Upper lobe of right lung (tissue), 1 donor: ENCODE measurements around the gene CNN2. TPM values are rescaled to one million over a fixed set of nuclear protein-coding genes. Genes with fewer than 3 reads are reported as not detected.

ENCODE experiments used
- ATAC-seq: fragments of 200-7000 bp; cut with Tn5 transposase; one replicate; pipeline ENCODE4 v1.9.1; 2020; ENCODE audit warnings: mild to moderate bottlenecking, moderate library complexity
- DNase-seq: peaks from one replicate; pipeline ENCODE4 v3.0.0-alpha.2; 2020
- H3K27ac ChIP-seq: fragments of 200-600 bp; one replicate; pipeline ENCODE4 v1.8.0; 2022
- H3K27me3 ChIP-seq: fragments of 200-600 bp; one replicate; pipeline ENCODE4 v1.8.0; 2022; ENCODE audit warnings: mild to moderate bottlenecking
- H3K36me3 ChIP-seq: fragments of 200-600 bp; one replicate; pipeline ENCODE4 v1.8.0; 2022
- H3K4me1 ChIP-seq: fragments of 200-600 bp; one replicate; pipeline ENCODE4 v1.8.0; 2022
- H3K4me3 ChIP-seq: fragments of 200-600 bp; one replicate; pipeline ENCODE4 v1.8.0; 2022; ENCODE audit warnings: mild to moderate bottlenecking
- H3K9me3 ChIP-seq: fragments of 200-600 bp; one replicate; pipeline ENCODE4 v1.8.0; 2022
- CTCF ChIP-seq: fragments of 200-600 bp; IDR thresholded peaks from one replicate; pipeline ENCODE4 v1.8.0; 2022; ENCODE audit warnings: antibody characterized with exemption
- intact Hi-C: fragments of 100-400 bp; cut with DNase I; formaldehyde crosslinking; loops from one replicate; pipeline ENCODE4 v1.11.0; 2022
- total RNA-seq: library from RNA; stranded (reverse); fragmentation: NEBNext Ultra II Directional; extraction: Animal tissue kit (Norgen Biotek cat#: 25700); gene quantifications from one replicate; pipeline ENCODE4 v1.2.1, GENCODE V29; 2021
- donor health status: DM: no; HTN: yes; CAD: no; lungs with severe emphysema.

Gene CNN2
- total RNA-seq, 1 donor from 2014 or later, result 220 TPM

- Histone ChIP-seq H3K36me3 (peaks cover 42% of the 10 kb centered on the region), H3K27me3 (no peaks in the 10 kb centered on the region), H3K4me1 (peaks cover 42% of the 10 kb centered on the region), H3K4me3 (no peak overlapping the region), H3K27ac (no peak overlapping the region), H3K9me3 (no peaks in the 10 kb centered on the region)
- ATAC-seq, result no peak
- intact Hi-C loops, result no loop called here
- no peak for DNase-seq
- no peak for TF ChIP-seq CTCF
Measured at GRCh38 chr19:1015061-1015781, 11.2 kb upstream of the CNN2 start.

DNA sequence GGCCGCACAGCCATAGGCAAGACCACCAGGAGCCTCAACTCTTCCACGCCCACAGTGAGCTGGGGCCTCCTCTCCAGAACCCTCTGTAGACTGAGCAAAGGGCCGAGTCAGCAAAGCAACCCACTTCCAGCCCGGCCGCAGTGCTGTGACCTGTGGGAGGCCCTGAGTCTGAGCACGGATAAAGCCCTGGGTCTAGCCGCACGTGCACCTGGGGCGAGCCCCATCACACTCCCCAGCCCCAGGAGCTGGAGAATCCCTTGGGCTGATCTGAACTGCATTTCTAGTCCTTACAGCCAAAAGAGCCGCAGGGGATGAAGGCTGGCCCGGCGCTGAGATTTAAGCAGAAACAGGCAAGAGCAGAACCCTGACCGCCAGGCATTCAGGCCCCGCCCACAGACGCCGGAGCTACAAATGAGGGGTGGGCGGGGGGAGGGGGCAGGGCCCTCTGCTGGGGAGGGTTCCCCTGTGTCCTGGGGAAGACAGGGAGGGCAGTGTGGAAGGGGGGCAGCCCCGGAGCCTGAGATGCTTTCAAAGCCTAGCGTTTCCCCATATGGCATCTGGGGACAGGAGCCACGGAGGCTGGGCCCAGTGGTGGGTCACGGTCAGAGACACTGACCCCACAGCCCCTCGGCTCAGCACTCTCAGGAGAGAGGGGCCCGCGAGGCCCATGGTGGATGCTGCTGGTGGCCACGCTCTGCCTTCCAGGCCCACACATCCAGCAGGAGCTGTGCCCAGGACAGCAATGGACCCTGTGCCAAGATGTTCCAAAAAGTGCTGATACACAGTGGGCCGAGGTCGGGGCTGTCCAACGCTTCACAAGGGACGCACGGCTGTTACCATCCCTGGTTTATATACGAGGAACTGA is 10.4 kb upstream of the CNN2 start:
- ATAC-seq (no peak), DNase-seq (no peak)
- peaks cover 34% of the 10 kb centered on the region for H3K36me3 ChIP-seq
- no peak for TF ChIP-seq CTCF
- H3K9me3 ChIP-seq, result no peaks in the 10 kb centered on the region
- intact Hi-C loops, result no loop called here
- H3K27ac ChIP-seq, result no peak overlapping the region
- no peaks in the 10 kb centered on the region for H3K27me3 ChIP-seq
- no peak overlapping the region for H3K4me3 ChIP-seq
- peaks cover 42% of the 10 kb centered on the region for H3K4me1 ChIP-seq

DNA sequence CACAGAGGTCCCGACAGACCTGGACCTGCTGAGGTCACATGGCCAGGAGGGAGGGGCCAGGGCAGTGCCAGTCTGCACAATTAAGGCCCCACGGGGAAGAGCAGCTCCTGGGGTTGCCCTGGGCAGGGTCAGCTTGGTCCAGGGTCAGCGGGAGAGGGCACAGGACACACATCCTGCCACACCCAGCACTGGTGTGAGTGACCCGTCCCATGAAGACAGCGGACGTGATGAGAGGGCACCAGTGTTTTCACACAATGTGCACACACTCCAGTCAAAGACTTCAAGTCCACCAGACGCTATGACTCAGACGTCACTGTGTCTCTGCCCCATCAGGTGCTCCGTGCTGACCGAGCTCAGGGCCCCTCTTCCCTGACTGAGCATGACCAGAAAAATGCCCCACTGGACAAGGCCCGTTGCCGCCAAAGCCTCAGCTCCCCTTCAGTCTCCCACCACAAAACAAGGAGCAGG is 9.7 kb upstream of the CNN2 start:
- Histone ChIP-seq H3K9me3 (no peaks in the 10 kb centered on the region), H3K27ac (peak overlapping the region; percentile 55), H3K27me3 (no peaks in the 10 kb centered on the region), H3K4me1 (peaks cover 42% of the 10 kb centered on the region), H3K36me3 (peaks cover 27% of the 10 kb centered on the region), H3K4me3 (no peak overlapping the region)
- ATAC-seq (no peak), DNase-seq (no peak)
- TF ChIP-seq CTCF, result no peak
- intact Hi-C loops, result no loop called here

DNA sequence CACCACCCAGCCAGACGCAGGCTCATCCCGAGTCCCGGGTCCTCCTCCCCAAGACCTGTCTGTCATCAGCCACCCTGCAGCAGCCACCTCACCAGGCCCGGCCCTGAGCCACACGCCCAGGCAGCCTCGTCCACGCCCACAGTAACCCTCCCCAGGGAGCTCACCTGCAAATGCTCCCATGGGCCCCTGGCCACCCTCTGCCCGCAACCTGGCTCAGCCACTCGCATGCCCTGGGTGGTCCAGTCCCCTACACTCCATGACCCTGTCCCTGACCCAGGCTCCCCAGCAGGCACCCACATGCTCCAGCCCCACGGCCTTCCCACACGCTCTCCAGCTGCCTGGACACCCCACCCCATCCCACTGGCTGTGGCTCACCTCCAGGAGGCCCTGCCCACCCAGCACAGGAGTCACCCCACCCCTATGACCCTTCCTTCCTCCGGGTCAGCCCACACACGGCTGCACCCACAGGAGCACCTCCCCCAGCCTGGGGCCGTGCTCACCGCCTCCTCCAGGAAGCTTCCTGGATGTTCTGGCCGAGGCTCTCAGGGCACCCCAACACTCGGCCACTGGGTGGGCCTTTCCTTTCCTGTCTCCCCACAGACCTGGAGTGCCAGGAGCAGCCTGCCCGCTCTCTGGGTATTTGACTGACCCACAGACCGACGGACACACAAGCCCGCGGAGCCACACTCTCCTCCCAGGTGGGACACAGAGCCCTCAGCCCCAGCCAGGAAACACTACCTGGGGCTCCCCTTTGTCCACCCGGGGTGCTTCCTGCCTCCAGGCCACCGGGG is 9.1 kb upstream of the CNN2 start:
- ATAC-seq, result no peak
- no peak for TF ChIP-seq CTCF
- no peak for DNase-seq
- H3K27ac ChIP-seq, result peak overlapping the region; percentile 55
- intact Hi-C loops, result no loop called here
- peaks cover 48% of the 10 kb centered on the region for H3K4me1 ChIP-seq
- no peaks in the 10 kb centered on the region for H3K9me3 ChIP-seq
- H3K27me3 ChIP-seq, result no peaks in the 10 kb centered on the region
- peaks cover 21% of the 10 kb centered on the region for H3K36me3 ChIP-seq
- no peak overlapping the region for H3K4me3 ChIP-seq

GRCh38 chr19:1017906-1018305 is 8.5 kb upstream of the CNN2 start:
- H3K36me3 ChIP-seq, result peaks cover 15% of the 10 kb centered on the region
- no peaks in the 10 kb centered on the region for H3K9me3 ChIP-seq

More at GRCh38 chr19:1017906-1018305, 8.5 kb upstream of the CNN2 start:
- Histone ChIP-seq H3K4me3 (no peak overlapping the region), H3K4me1 (peaks cover 52% of the 10 kb centered on the region), H3K27ac (peak overlapping the region; percentile 55), H3K27me3 (no peaks in the 10 kb centered on the region)
- DNase-seq (no peak), ATAC-seq (no peak)
- TF ChIP-seq CTCF, result no peak
- intact Hi-C loops, result no loop called here
